Measurements from ENCODE around the gene CCDC71.

The CCDC71 gene

DNA sequence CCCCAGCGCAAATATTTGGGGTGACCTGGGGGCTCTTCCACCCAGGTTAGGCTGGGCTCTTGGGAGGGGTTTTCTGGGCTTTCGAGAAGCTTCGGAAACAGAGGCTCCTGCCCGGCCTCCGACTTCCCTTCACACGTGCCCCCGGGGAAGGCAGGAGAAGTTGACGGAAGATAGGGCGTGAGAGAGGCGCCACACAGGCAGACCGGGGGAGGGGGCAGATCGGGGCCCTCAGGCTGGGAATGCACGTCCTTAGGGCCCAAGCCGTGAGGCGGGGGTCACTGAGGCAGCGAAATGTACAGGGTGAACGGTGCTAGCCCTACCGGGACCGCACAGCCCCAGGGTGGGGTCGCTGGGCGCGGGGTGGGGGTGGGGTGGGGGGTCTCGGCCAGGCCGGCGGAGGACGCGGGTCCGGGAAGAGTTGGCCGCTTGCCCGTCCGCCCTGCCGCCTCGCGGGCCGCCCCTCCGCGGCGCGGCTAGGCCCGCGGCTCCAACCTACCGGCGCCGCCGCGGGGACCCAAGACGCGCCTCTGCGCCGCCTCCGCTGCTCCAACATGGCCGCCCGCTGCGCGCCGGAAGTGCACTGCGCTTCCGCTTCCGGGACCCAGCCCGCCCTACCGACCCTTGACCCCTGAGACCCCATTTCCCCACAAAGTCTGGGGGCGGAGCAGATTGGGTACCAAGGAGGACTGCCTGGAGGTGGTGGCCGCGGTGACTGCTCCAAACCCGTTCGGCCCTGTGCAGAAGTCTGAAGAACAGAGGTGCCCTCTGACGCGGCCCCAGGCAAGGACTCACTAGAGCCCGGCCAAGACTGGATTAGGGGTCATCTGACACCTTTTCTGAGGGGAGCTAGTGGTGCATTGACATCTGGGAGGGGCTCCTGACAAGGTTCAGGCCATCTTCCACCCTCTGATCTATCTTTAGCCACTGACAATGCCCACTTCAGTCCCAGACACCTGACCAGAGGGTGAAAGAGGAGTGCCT lies at the start of gene CCDC71:
Gene CCDC71, minus strand, starts transcription at position 561 of the 981 bp plus-strand sequence. CDS start 2,123 bp downstream, outside the sequence.
- FAIRE-seq = no peak

DNA sequence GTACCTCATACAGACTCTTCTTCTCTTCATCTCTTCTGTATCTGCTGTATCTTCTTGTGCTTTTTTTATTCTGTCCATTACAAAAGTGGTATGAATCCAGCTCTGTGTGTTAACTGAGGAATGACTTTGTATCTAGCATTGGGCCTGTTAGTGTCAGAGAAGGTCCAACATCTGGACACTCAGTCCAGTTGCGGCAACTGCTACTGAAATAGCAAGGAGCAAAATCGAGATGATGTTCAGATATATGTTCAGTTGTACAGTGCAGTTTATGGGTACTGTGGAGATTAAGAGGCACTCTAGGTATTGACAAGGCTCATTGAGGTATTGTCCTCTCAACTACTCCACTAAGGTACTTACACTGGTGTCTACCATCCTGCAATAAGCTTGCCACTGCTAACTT lies 47.9 kb upstream of the CCDC71 start:
- FAIRE-seq = no peak

DNA sequence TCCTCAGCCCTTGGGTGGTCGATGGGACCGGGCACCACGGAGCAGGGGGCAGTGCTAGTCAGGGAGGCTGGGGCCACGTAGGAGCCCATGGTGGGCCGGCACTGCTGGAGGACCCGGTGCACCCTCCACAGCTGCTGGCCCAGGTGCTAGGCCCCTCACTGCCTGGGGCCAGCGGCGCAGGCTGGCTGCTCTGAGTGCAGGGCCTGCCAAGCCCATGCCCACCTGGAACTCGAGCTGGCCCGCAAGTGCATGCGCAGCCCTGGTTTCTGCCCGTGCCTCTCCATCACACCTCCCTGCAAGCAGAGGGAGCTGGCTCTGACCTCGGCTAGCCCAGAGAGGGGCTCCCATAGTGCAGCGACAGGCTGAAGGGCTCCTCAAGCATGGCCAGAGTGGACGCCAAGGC lies 47.4 kb upstream of the CCDC71 start:
- FAIRE-seq = no peak

DNA sequence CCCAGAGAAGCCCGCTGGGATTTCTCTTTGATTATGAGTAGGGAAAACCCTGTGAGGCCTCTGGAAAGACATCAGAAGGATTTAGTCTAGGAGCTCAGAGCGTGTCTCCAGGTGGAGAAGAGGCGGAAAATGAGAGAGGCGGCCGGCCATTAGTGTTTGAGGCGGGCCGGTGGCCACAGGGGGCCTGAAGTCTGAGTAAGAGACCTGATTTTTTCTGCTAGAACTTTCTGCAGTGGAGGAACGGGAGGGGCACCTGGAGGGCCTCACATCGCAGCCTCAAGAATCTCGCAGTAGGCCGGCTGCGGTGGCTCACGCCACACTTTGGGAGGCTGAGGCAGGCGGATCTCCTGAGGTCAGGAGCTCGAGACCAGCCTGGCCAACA lies 33.8 kb upstream of the CCDC71 start:
- FAIRE-seq = no peak

DNA sequence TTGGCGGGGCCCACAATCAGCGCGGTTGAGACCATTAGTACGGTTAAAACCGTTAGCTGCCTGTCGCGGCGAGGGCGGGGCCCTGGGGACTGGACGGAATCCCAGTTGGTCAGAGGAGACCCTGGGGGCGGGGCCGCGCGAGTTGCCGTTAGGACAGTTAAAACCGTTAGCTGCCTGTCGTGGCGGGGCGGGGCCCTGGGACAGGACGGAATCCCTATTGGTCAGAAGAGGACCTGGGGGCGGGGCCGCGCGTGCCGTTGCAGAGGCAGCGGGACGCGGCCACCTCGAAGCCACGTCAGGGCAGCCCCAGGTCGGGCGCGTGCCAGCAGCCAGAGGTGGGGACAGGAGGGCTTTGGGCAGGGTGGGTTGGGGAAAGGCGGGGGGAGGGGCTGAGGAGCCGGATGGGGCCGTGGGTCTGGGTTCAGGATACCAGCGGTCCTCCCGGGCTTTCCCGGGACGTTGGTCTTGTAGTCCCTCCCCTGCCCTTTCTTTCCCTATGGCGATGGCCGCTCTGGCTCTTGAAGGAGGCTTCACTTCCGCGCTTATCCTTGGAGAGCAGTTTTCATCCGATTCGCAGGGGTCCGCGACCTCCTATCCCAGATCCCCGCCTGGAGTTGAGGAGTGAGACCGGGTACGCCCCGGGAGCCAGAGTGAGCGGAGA lies 33.2 kb upstream of the CCDC71 start:
- no peak for FAIRE-seq

DNA sequence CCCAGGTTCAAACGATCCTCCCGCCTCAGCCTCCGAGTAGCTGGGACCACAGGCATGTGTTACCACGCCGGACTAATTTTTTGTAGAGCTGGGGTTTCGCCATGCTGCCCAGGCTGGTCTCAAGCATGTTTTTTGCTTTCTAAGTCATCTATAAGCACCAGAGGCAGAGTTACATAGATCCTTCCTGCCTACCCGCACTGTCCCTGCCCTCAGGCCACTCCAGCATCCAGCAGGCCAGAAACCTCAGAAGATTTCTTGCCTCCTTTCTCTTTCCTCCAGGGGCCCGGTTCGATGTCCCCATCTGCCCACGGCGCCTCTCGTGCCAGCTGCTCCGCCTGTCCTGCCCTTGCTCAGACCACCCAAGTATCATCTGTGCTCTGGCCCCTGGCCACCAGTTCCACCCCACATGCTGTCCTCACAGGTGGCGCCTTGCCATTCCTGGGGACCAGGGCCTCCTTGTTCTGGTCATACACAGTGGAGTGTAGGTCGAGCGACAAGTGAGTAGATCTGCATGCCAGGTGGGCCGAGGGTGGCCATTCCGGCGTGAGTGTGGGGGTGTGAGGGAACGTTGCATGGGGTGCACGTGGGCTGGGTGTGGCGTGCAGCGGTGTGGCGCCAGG lies 32.6 kb upstream of the CCDC71 start:
- no peak for FAIRE-seq

DNA sequence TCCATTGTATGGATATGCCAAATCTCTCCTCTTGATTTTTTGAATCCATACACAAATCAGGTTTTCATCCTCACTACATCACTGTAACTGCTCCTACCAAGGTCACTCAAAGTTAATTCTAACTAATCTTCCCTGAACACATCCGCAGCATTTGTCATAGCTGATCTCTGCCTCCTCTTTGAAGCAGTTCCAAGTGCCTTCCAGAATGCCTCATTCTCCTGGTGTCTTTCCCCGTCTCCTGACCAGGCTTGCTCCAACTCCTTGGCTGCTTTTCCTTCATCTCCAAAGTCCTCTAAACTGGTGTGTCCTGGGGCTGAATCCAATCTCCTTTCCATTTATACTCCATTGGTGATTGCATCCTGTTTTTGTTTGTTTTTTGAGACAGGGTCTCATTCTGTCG lies 32.0 kb upstream of the CCDC71 start:
- FAIRE-seq = no peak

DNA sequence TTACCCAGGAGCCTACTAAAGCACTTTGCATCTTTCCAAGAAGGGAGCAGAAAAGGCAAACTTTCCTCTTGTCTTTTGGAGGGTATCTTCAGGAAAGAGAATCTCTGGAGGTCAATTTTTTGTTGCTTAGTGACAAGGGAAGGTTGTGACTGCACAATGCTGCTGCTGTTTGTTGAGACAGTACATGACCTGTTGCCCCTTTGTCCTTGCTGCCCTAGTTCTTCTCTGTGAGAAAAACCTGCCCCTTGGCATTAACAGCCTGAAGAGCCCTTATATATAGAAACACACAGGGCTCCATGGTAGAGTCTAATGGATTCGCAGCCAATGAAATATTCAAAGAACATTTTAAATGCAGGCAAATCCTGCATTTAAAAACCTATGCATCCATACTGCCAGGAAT lies 25.6 kb upstream of the CCDC71 start:
- FAIRE-seq = no peak

DNA sequence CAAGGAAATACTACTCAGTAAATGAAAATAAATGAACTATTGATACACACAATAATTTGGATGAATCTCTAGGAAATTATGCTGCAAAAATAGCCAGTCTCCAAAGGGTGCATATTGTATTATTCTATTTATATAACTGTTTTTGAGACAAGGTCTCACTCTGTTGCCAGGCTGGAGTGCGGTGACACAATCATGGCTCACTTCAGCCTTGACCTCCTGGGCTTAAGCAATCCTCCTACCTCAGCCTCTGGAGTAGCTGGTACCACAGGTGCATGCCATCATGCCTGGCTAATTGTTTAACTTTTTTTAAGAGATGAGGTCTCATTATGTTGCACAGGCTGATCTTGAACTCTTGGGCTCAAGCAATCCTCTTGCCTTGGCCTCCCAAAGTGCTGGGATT lies 17.7 kb upstream of the CCDC71 start:
- no peak for FAIRE-seq

DNA sequence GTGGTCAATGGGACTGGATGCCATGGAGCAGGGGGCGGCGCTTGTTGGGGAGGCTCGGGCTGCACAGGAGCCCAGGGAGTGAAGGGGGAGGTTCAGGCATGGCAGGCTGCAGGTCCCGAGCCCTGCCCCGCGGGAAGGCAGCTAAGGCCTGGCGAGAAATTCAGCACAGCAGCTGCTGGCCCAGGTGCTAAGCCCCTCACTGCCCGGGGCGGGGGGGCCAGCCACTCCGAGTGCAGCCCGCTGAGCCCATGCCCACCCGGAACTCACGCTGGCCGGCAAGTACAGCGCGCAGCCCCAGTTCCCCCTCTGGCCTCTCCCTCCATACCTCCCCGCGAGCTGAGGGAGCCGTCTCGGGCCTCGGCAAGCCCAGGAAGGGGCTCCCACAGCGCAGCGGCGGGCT lies 16.6 kb upstream of the CCDC71 start:
- no peak for FAIRE-seq

DNA sequence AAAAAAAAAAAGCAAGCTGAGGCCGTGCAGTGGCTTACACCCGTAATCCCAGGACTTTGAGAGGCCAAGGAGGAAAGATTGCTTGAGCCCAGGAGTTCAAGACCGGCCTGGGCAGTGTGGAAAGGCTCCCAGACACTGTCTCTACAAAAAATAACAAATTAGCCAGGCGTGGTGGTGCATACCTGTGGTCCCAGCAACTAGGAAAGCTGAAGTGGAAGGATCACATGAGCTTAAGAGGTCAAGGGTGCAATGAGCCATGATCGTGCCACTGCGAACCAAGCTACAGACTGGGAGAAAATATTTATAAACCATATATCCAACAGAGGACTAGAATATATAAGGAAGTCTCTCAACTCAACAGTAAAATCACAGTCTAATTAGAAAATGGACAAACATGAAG lies 15.2 kb upstream of the CCDC71 start:
- FAIRE-seq = no peak

DNA sequence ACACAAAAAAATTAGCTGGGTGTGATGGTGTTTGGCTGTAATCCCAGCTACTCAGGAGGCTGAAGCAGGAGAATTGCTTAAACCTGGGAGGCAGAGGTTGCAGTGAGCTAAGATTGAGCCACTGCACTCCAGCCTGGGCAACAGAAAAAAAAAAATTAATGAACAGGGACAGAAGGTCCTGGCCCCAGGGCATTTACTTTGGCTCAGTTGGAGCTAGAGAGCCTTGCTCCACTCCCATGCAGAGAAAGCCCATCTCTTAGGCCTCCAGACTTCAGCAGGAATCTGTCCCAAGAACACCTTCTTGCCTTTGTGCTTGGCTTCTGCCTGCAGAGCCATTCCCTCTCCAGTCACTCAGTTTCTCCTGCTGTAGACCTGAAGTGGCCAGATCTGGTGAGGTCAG lies 14.0 kb upstream of the CCDC71 start:
- FAIRE-seq = no peak

DNA sequence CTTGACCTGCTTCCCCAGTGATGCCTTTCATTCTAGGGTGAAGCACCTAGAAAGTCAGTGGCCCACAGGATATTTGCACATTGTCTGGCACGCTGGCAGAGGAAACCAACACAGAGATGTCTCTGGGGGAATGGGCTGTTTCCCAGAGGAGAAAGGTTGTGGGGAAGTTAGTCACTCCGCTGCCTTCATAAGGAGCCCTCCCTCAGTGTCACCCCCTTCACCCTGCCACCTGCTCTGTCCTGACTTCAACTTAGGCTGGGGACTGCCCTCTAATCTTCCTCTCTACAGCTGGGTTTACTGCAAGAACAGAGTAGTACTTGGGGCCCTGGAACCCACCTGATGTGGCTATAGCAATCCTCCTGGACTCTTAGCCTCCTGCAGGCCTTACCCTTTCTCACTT lies 10.9 kb upstream of the CCDC71 start:
- no peak for FAIRE-seq

DNA sequence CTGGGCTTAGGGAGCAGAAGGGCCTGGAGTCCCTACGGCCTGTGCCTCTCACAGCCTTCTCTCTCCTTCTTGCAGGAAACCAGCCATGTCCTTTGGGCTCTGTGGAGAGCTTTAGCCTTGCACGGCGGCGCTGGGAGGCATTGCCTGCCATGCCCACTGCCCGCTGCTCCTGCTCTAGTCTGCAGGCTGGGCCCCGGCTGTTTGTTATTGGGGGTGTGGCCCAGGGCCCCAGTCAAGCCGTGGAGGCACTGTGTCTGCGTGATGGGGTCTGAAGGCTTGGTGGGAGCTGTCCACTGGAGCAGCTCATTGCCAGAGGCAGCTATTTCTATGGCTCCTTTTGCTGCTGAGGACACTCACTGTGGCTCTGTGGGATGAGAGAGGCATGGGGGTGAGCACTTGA lies 9.4 kb upstream of the CCDC71 start:
- FAIRE-seq = no peak

DNA sequence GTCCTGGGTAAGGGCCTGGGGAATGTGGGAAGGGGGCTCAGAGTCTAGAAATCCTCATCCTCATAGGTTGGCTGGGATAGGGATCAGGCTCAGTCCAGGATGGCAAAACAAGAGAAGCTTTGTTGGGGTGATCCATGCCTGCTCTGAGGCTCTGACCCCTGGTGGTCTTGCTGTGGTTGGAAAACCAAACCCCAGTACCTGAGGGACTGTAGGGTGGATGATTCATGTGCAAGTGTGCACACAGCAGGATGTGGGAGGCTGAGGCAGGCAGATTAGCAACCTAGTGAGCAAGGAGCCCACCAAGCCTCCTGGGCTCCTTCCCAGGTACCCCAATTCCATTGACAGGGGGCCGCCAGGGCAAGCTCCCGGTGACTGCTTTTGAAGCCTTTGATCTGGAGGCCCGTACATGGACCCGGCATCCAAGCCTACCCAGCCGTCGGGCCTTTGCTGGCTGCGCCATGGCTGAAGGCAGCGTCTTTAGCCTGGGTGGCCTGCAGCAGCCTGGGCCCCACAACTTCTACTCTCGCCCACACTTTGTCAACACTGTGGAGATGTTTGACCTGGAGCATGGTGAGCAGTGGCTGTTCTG lies 8.4 kb upstream of the CCDC71 start:
- no peak for FAIRE-seq

DNA sequence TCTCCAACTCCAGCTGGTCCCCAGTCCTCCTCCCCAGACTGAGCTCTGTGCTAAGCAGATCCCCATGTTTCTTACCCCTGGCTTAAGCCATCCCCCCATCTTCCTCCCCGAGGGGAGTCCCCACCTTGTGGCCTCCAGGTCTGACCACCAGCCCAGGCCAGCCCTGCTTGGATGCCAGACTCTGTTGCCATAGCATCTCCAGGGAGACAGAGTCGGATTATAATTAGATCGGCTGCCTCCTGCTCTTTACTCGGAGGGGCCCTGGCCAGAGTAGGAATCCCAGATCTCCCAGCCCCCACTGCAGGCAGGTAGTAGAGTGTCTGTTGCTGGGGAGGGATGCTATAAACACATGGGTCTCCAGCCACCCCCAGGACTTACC lies 7.7 kb upstream of the CCDC71 start:
- FAIRE-seq = no peak

DNA sequence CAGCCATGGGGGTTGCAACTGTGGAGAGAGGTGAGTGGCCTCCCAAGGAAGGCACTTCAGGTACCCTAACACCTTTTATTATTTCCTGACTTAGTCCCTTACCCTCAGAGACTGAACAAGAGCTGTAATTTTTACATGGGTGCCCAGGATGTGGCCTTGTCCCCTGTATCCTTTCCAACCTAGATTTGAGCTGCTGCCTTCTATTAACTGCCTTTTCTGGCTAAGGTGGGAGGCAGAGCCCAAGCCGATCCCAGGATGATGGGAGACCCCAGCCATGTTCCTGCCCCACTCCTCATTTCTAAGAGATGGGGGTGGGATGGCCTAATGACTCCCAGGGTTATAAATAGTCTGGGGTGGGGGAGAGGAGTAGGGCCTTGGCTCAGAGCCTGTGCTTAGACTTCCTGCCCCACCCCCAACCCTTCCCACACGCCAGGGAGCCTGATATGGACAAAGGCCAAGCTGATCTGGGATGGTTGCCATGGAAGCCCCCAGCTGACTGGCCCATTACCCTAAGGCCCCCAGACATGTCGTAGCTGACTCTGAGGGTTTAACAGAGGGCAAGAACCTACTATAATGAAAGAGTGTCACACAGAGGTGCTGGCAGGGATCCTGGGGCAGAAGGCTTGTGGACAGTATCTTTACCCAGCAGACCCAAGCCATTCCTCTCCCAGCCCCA lies 7.1 kb upstream of the CCDC71 start:
- no peak for FAIRE-seq

DNA sequence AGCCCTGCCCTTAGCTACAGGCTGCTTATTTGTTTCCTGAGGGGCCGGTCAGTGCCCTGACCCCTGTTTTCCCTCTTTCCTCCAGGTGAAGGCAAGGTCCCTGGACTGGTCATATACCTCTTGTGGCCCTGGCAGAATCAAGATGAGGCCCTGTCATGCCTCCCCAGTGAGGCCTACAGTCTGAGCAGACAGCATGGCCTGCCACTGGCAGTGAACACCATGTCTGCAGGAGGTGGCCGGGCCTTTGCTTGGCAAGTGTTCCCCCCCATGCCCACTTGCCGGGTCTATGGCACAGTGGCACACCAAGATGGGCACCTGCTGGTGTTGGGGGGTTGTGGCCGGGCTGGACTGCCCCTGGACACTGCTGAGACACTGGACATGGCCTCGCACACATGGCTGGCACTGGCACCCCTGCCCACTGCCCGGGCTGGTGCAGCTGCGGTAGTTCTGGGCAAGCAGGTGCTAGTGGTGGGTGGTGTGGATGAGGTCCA lies 6.5 kb upstream of the CCDC71 start:
- FAIRE-seq = no peak

DNA sequence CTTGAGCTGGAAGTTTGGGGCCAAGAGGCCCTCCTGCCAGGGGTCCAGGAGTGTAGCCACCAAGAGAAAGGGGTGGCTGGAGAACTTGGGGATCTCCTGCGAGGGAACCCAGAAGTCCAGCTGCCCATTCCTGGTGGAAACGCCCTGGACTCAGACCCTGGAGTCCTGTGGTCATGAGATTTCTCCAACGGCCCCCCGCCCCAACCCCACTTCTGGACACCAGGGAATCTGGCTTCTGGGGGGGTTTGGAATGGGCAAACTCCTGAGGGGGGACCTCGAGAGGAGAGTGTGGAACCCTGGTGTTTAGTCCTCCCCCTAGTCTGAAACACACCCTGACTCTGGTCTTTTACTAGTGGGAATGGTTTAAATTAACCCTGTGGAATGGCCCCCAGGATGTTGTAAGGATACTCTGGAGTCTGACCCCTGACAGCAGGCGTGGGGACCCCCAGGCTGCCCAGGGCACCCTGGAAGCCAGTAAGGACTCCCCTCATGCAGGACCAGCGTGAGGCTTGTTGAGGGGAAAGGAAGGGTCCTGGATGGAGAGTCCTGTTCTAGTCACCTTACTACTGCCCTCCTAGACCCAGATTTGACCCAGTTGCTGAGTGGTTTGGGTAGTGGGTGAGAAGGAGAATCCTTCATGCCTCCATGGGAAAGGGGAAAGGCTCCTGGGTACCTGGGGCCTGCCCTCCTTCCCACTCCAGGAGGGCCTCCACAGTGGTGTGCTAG lies 5.8 kb upstream of the CCDC71 start:
- no peak for FAIRE-seq

DNA sequence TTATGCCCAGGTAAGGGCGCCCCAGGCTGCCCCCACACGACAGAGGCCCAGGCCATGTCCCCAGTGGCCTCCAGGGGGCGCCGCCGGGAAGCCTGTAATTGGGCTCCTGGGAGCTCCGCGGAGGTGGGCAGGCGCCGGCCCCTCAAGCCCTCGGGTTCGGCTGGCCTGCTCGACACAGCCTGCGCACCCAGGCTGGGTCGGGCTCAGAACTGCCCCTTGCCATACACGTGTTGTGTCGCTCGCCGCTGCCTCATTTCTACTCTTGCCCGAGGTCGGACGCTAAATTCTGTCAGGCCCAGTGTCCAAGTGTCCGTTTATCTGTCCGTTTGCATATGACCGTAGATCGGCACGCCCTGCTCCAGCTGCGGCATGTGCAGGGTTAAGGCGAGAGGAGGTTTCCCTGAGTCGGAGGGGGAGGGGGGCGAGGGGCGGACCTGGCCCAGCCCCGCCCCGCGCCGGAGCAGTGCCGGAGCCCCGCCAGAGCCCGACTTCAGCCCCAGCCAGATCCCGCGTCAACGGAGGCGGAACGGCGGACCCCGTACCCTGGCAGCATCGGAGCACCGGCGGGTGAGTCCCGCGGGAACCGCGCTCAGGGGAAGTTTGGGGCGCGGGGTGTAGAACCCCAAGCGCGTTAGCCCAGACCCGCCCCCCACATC lies 5.1 kb upstream of the CCDC71 start, which contains the start of gene KLHDC8B:
Gene KLHDC8B, plus strand, starts transcription at position 480 of the 656 bp plus-strand sequence. CDS start 1,172 bp downstream, outside the sequence.
- FAIRE-seq = no peak

DNA sequence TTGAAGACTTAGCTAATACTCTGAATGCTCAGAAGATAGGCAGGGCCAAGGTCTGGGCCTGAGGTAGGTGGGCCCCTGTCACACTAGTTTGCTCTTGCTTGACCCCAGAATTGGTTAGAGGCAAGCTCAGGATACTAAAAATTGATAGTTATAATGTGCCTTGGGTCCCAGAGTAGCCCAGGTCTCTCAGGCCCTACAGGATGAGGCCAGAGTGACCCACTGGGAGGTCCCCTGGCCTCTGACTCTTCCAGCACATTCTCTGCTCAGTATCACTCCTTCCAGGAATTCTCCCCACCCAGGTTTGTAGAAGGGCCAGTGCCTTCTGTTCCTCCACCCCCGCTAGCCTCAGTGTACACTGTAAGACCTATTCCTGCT lies 4.6 kb upstream of the CCDC71 start:
- no peak for FAIRE-seq

All from TTC549 (cell line).